ENCODE results near the gene XNDC1N.
"Not testable (repeated sequence)": the region's sequence is repeated elsewhere in the genome, so short reads cannot be mapped to it uniquely, and the experiment has no call there.

Gene XNDC1N

DNA sequence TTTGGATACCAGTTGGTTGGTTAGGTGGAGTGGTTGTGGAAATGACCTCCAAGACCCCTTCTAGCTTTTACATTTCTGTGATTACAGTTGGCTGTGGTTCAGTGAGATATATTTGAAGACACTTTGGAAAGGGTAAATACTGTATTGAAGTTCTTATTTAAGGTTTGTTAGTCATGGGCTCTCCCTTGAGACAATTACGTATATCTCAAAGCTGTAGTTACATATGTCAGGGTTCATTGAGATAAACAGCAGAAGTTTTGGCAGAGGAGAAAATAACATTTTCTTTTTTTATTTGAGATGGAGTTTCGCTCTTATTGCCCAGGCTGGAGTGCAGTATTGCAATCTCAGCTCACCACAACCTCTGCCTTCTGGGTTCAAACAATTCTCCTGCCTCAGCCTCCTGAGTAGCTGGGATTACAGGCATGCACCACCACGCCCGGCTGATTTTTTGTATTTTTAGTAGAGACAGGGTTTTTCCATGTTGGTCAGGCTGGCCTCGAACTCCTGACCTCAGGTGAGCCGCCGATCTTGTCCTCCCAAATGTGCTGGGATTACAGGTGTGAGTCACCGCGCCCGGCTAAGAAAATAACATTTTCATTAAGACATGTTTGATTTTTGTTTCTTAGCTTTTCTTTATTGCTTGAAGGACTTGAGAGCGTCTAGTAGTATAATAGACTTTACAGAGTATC is 2.3 kb upstream of the XNDC1N start:
- DNase-seq = no peak

DNA sequence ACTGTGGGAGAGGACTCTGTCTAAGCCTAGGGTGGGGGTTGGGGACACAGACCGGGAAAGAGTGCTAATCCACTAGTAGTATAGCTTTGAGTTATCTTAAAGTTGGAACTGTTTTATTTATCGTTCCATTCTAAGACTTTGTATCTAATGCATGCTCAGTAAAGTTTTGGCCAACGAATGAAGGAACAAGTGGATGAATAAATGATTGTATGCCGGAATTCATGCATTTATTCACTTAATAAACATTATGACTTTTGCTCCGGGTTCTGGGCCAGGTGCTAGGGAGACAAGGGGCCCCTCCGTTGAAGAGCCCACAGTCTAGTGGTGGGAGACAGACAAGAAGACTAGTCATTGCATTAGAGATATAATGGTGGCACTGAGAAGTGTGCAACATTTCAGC is 1.1 kb upstream of the XNDC1N start:
- DNase-seq = no peak

DNA sequence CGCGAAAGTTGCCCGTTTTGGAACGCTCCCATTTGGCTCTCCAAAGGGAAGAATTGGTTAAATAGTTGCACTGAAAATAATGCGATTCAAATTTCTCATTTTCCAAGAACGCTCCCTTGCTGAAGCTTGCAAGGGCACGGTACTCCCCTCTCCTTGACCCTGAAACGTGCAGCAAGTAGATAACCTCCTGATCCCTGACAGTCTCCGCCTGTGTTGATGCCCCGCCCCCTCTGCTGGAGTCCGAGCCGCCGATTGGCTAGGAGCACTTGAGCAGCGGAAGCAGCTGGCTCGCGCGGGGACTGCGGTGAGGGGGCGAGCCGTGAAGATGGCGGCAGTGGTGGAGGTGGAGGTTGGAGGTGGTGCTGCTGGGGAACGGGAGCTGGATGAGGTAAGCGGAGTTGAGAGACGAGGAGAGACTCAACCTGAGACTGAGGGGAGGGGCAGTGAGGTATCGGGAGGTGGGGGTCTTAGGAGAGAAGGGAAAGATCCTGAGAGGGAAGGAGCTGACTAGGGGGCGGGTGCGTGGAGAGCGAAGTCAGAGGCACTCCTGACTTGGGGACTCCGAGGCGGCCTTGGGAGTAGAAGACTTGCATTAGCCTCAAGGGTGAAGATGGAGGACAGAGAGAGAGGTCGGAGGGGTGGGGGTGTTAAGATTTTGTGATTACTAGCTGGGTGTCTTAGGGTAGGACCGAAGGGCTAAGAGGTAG is 496 bp upstream of the XNDC1N start, which contains the start of gene RNF121:
Gene RNF121 (plus strand): TSS at position 310 of the 707 bp plus-strand sequence. CDS start 16 bp downstream, at position 326.
- peak; percentile 98 for DNase-seq

DNA sequence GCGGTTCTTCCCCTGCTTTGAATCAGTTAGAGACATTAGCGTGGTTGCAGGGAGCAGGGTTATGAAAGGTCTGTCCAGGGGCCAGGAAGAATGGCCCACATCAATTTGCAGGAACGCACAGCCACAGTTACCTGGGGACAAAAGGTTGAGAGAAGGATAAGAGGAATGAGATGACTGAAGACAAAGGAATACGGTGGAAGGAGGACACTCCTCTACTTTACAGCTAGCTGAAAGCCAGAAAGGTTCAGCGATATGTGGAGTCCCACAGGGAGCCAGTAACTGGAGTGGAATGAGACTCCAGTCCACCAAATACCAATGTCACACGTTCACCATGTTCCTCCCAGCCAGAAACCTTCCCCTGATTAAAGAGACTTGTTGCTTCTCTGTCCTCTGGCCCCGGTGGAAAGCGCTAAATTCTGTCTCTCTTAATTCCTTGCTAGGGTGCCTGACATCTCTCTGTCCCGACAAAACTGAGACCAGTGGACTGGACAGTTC is 10.7 kb downstream of the XNDC1N start:
- DNase-seq = no peak

DNA sequence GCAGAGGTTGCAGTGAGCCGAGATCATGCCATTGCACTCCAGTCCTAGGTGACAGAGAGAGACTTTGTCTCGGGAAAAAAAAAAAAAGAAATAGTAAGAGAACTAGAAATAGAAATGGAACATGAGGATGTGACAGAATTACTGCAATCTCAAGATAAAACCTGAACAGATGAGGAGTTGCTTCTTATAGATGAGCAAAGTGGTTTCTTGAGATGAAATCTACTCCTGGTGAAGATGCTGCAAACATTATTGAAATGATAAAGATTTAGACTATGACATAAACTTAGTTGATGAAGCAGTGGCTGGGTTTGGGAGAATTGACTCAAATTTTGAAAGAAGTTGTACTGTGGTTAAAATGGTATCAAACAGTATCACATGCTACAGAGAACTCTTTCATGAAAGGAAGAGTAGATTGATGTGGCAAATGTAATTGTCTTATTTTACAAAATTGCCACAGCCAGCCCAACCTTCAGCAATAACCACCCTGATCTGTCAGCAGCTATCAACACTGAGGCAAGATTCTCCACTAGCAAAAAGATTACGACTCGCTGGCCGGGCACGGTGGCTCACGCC is 13.7 kb downstream of the XNDC1N start:
- no peak for DNase-seq

DNA sequence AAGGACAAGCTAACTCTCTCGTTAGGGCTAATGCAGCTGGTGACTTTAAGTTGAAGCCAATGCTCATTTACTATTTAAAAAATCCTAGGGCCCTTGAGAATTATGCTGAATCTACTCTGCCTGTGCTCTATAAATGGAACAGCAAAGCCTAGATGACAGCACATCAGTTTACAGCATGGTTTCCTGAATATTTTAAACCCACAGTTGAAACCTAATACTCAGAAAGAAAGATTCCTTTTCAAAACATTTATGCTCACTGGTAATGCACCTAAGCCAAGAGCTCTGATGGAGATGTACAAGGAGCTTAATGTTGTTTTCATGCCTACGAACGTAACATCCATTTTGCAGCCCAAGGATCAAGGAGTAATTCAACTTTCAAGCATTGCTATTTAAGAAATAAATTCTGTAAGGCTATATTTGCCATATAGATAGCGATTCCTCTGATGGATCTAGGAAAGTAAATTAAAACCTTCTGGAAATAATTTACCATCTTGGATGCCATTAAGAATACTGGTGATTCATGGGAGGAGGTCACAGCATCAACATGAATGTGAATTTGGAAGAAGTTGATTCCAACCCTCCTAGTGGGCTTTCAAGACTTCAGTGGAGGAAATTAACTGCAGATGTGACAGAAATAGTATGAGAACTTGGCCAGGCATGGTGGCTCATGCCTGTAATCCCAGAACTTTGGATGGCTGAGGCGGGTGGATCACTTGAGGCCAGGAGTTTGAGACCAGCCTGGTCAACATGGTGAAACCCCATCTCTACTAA is 14.5 kb downstream of the XNDC1N start:
- no peak for DNase-seq

DNA sequence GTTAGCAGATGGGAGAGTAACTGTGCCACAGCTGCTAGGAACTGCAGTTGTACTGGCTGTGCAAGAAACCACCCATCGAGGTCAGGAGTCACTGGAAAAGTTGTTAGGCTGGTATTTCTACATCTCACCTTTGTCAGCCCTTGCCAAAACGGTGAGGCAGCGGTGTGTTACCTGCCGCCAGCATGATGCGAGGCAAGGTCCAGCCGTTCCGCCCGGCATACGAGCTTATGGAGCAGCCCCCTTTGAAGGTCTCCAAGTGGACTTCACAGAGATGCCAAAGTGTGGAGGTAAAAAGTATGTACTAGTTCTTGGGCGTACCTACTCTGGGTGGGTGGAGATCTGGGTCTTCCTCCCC is 16.4 kb downstream of the XNDC1N start:
- DNase-seq = not testable (repeated sequence)

DNA sequence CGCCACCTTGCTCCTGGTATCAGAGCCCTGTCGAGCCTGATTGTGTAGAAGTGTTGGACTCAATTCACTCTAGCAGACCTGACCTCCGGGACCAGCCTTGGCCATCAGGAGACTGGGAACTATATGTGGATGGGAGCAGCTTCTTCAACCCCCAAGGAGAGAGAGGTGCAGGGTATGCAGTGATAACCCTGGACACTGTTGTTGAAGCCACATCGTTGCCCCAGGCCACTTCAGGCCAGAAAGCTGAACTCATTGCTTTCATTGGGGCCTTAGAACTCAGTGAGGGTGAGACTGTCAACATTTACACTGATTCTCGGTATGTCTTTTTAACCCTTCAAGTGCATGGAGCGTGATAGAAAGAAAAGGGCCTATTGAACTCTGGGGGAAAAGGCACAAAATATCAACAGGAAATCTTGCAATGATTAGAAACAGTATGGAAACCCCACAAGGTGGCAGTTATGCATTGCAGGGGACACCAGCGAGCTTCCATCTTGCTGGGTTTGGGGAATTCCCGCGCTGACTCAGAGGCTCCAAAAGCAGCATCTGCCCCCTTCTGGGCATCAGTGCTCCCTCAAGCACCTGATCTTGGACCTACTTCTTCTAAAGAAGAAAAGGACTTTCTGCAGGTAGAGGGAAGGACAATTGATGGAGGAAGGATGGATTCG is 16.9 kb downstream of the XNDC1N start:
- not testable (repeated sequence) for DNase-seq

DNA sequence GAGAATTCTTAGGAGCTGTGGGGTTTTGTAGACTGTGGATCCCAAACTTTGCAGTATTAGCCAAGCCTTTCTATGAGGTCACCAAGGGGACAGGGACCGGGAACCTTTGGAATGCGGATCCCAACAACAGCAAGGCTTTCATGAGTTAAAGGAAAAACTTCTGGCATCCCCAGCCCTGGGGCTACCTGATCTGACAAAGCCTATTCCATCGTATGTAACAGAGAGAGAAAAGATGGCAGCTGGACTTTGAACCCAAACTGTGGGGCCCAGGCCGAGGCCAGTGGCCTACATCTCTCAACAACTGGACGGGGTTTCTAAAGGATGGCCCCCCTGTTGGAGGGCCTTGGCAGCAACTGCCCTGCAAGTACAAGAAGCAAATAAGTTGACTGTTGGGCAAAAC is 17.6 kb downstream of the XNDC1N start:
- DNase-seq = not testable (repeated sequence)

DNA sequence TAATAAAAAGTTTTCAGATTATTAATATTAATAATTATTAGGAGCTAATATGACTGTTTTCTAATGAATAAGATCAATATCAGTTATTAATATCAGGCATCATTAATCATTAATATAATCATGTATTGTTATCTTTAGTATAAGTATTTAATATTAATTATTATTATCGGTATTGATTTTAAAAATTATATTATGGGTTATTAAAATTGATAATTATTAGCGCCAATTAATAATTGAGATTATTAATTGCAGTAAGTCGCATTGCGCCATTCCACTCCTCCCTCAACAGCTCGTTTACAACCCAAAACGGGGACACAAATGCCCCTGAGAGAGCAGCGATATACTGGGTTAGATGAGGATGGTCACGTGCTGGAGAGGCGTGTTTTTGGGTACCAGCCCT is 20.2 kb downstream of the XNDC1N start:
- no peak for DNase-seq

DNA sequence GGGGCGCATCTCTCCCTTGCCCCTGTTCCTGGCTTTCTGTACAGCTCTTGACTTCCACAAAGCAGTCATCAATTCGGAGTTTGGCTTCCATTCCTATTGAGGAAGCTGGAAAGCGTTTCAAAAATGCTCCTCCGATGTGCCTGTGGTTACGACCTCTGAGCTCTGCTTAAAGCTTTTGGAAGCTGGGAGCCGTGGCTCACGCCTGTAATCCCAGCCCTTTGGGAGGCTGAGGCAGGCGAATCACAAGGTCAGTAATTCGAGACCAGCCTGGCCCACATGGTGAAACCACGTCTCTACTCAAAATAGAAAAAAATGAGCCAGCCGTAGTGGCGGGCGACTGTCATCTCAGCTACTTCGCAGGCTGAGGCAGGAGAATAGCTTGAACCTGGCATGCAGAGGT is 27.3 kb downstream of the XNDC1N start:
- not testable (repeated sequence) for DNase-seq

DNA sequence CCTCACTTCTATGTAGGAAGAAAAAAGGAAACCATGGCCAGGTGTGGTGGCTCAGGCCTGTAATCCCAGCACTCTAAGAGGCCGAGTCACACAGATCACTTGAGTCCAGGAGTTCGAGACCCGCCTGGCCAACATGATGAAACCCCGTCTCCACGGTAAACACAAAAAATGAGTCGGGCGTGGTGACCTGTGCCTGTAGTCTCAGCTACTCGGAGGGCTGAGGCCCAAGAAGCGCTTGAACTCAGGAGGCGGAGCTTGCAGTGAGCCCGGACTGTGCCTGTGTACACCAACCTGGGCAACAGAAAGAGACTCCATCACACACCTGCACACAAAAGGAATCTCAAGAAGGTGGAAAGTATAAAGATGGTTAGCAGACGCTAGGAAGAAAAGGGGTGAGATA is 32.4 kb downstream of the XNDC1N start:
- DNase-seq = no peak

DNA sequence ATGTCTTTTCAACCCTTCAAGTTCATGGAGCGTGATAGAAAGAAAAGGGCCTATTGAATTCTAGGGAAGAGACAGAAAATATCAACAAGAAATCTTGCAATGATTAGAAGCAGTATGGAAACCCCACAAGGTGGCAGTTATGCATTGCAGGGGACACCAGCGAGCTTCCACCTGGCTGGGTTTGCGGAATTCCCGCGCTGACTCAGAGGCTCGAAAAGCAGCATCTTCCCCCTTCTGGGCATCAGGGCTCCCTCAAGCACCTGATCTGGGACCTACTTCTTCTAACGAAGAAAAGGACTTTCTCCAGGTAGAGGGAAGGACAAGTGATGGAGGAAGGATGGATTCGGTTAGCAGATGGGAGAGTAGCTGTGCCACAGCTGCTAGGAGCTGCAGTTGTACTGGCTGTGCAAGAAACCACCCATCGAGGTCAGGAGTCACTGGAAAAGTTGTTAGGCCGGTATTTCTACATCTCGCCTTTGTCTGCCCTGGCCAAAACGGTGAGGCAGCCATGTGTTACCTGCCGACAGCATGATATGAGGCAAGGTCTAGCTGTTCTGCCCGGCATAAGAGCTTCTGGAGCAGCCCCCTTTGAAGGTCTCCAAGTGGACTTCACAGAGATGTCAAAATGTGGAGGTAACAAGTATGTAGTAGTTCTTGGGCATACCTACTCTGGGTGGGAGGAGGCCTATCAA is 39.1 kb downstream of the XNDC1N start:
- not testable (repeated sequence) for DNase-seq

DNA sequence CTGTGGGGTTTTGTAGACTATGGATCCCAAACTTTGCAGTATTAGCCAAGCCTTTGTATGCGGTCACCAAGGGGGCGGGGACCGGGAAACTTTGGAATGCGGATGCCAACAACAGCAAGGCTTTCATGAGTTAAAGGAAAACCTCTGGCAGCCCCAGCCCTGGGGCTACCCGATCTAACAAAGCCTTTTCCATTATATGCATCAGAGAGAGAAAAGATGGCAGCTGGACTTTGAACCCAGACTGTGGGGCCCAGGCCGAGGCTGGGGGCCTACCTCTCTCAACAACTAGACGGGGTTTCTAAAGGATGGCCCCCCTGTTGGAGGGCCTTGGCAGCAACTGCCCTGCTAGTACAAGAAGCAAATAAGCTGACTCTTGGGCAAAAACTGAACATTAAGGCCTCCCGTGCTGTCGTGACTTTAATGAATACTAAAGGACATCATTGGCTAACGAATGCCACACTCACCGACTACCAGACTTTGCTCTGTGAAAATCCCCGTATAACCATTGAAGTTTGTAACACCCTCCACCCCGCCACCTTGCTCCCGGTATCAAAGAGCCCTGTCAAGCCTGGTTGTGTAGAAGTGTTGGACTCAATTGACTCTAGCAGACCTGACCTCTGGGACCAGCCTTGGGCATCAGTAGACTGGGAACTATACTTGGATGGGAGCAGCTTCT is 39.9 kb downstream of the XNDC1N start:
- not testable (repeated sequence) for DNase-seq

DNA sequence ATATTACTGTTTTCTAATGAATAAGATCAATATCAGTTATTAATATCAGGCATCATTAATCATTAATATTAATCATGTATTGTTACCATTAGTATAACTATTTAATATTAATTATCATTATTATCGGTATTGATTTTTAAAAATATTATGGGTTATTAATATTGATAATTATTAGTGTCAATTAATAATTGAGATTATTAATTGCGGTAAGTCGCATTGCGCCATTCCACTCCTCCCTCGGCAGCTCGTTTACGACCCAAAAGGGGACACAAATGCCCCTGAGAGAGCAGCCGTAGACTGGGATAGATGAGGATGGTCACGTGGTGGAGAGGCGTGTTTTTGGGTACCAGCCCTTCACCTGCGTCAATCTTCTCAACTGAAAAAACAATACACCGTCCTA is 42.6 kb downstream of the XNDC1N start:
- not testable (repeated sequence) for DNase-seq

Data from NCI-H1105 (cell line).